ENCODE measurements around the gene DNAJC12. TPM values are rescaled to one million over a fixed set of nuclear protein-coding genes. Genes with fewer than 3 reads are reported as not detected.

Gene DNAJC12
- total RNA-seq = 10 to 100 TPM in 2 of 3 donors, under 1 TPM in 1; 0.96 to 49.8 (median 19.0) TPM

- intact Hi-C loops (cut with DNase I; ENCODE audit: low total_unique reads) = no loop called here
- Histone ChIP-seq H3K9me3 (peaks cover 0 to 3% of the 10 kb centered on the region in 2 donors), H3K36me3 (no peaks in the 10 kb centered on the region), H3K4me3 (peak within 1 kb of the TSS in 2 of 3 donors; percentile 43 to 60), H3K4me1 (no peaks in the 10 kb centered on the region), H3K27me3 (no peaks in the 10 kb centered on the region), H3K27ac (peak within 1 kb of the TSS; percentile 26 to 48)
- DNase-seq (ENCODE audit: low spot score in 2 of 2) = no peak
- no peak for TF ChIP-seq CTCF (IDR thresholded peaks at IDR 0.05)
- TF ChIP-seq POLR2AphosphoS5 (IDR thresholded peaks at IDR 0.05) = peak in 1 of 3 donors; percentile 15
- no peak for TF ChIP-seq POLR2A (IDR thresholded peaks at IDR 0.05)
Observed at GRCh38 chr10:67837541-67838314, at the start of gene DNAJC12. Gene DNAJC12, minus strand, starts transcription at chr10:67838188. Its CDS starts 177 bp downstream, at chr10:67838011.

GRCh38 chr10:67884842-67885670 lies 47.1 kb upstream of the DNAJC12 start:
- peak in 1 of 3 donors; percentile 12 for TF ChIP-seq CTCF (IDR thresholded peaks at IDR 0.05)
- TF ChIP-seq POLR2A (IDR thresholded peaks at IDR 0.05) = no peak
- TF ChIP-seq POLR2AphosphoS5 (IDR thresholded peaks at IDR 0.05) = no peak
- peak; percentile 65 to 77 for DNase-seq (ENCODE audit: low spot score in 2 of 2)
- Histone ChIP-seq H3K36me3 (no peaks in the 10 kb centered on the region), H3K27ac (peak overlapping the region; percentile 97 to 98), H3K27me3 (no peaks in the 10 kb centered on the region), H3K9me3 (no peaks in the 10 kb centered on the region), H3K4me3 (peak overlapping the region; percentile 71 to 87 (median 82)), H3K4me1 (no peaks in the 10 kb centered on the region)
- intact Hi-C loops (cut with DNase I; ENCODE audit: low total_unique reads) = loop anchor here (5.0 kb wide), 1 partner anchor 757 kb away; no protein-coding TSS in a partner anchor

DNA sequence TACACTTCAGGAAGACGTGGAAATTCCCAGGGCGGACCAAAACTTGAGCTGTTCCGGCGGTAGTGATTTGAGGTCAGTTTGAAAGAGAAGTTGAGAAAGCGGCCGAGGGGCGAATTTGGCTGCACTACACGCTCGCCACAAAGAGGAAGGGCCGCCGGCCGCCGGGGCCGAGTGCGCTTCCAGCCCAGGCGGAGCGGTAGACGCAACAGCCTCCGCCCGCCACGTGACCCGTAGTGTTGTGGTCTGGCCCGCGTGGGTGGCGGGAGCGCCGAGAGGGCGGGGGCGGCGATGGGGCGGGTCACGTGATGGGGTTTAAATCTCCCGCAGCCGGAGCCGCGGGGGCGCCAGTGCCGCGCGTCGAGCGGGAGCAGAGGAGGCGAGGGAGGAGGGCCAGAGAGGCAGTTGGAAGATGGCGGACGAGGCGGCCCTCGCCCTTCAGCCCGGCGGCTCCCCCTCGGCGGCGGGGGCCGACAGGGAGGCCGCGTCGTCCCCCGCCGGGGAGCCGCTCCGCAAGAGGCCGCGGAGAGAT lies 46.4 kb upstream of the DNAJC12 start, which contains the start of gene SIRT1:
Gene SIRT1, plus strand, starts transcription at position 344 of the 529 bp plus-strand sequence. Its CDS starts 66 bp downstream, at position 410.
- peak; percentile 89 to 96 for DNase-seq (ENCODE audit: low spot score in 2 of 2)
- Histone ChIP-seq H3K27me3 (no peaks in the 10 kb centered on the region), H3K27ac (peak within 1 kb of the TSS; percentile 97 to 98), H3K9me3 (no peaks in the 10 kb centered on the region), H3K4me1 (no peaks in the 10 kb centered on the region), H3K36me3 (no peaks in the 10 kb centered on the region), H3K4me3 (peak within 1 kb of the TSS; percentile 71 to 87 (median 82))
- intact Hi-C loops (cut with DNase I; ENCODE audit: low total_unique reads) = loop anchor here (5.0 kb wide), 1 partner anchor 758 kb away; no protein-coding TSS in a partner anchor
- peak; percentile 91 to 96 (median 92) for TF ChIP-seq POLR2AphosphoS5 (IDR thresholded peaks at IDR 0.05)
- TF ChIP-seq CTCF (IDR thresholded peaks at IDR 0.05) = peak in 2 of 3 donors; percentile 9 to 13
- TF ChIP-seq POLR2A (IDR thresholded peaks at IDR 0.05) = peak; percentile 81

DNA sequence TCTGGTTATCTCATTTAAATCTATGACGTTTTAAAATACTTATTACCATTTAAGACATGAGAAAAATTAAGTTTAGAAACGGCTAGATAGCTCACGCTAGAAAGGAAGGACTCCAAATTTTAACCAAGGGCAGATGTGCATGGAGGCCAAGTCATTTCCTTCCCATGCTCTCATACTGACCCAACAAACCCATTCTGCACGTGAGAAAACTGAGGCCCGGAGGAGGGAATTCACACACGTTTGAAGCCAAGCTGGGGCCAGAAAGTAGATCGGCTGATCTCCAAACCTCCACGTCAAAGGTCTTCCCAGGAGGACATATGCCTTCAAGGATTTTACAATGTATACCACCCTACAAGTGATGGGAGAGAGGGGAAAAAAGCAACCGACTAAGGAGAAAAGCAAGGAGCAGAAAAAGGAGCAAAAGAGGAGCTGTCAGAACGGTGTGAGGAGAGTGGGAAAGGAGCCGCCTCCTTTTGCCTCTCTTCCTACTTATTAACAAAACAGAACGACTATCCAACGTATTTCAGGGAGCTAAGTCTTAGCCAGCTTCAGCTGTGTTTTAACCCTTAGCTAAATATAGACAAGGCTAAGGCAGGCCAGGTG lies 45.8 kb upstream of the DNAJC12 start:
- Histone ChIP-seq H3K27ac (peak overlapping the region; percentile 97 to 98), H3K9me3 (no peaks in the 10 kb centered on the region), H3K4me1 (no peaks in the 10 kb centered on the region), H3K4me3 (peak overlapping the region; percentile 71 to 87 (median 82)), H3K27me3 (no peaks in the 10 kb centered on the region), H3K36me3 (no peaks in the 10 kb centered on the region)
- no peak for DNase-seq (ENCODE audit: low spot score in 2 of 2)
- intact Hi-C loops (cut with DNase I; ENCODE audit: low total_unique reads) = loop anchor here (5.0 kb wide), 1 partner anchor 758 kb away; no protein-coding TSS in a partner anchor
- TF ChIP-seq CTCF (IDR thresholded peaks at IDR 0.05) = no peak
- TF ChIP-seq POLR2A (IDR thresholded peaks at IDR 0.05) = no peak
- no peak for TF ChIP-seq POLR2AphosphoS5 (IDR thresholded peaks at IDR 0.05)
